Measurements from ENCODE around the gene YBX1. TPM values are rescaled to one million over a fixed set of nuclear protein-coding genes. Genes with fewer than 3 reads are reported as not detected.

YBX1 gene
- total and polyA plus RNA-seq, 2 of the 13 experiments (the other 11 are each of a cell fraction or from before 2014, with no cell fraction given), result 339 to 628 TPM

GRCh38 chr1:42739753-42740700, 57.8 kb downstream of the YBX1 start, which contains the start of gene CLDN19 (continued):
- no peak for TF ChIP-seq CERS6 (CRISPR knock-in tag; IDR thresholded peaks at IDR 0.05)
- TF ChIP-seq NFIB (CRISPR knock-in tag; IDR thresholded peaks at IDR 0.05; ENCODE audit: borderline replicate concordance), result no peak
- peak; percentile 32 for TF ChIP-seq HNRNPLL (IDR thresholded peaks at IDR 0.05; ENCODE audit: low read depth, low read length, poor library complexity, severe bottlenecking)
- TF ChIP-seq ZNF432 (CRISPR knock-in tag; IDR thresholded peaks at IDR 0.05; ENCODE audit: borderline replicate concordance), result no peak
- peak; percentile 32 for TF ChIP-seq ZEB1 (IDR thresholded peaks at IDR 0.05; ENCODE audit: insufficient replicate concordance, low read depth)
- TF ChIP-seq FLYWCH1 (CRISPR knock-in tag; IDR thresholded peaks at IDR 0.05), result no peak
- TF ChIP-seq PAX8 (CRISPR knock-in tag; IDR thresholded peaks at IDR 0.05; ENCODE audit: borderline replicate concordance), result 0 out of 2 replicates have a peak, but pooled peaks have one; percentile 34
- no peak for TF ChIP-seq KMT2B (CRISPR knock-in tag; IDR thresholded peaks at IDR 0.05)
- TF ChIP-seq ZNF768 (CRISPR knock-in tag; IDR thresholded peaks at IDR 0.05), result 0 out of 2 replicates have a peak, but pooled peaks have one; percentile 10
- TF ChIP-seq SALL1 (CRISPR knock-in tag; IDR thresholded peaks at IDR 0.05), result peak; percentile 13; the same call in 1 of the 2 replicates
- 0 out of 2 replicates have a peak, but pooled peaks have one; percentile 14 for TF ChIP-seq KDM3A (CRISPR knock-in tag; IDR thresholded peaks at IDR 0.05; ENCODE audit: low read depth)
- 0 out of 2 replicates have a peak, but pooled peaks have one; percentile 43 for TF ChIP-seq ZNF501 (CRISPR knock-in tag; IDR thresholded peaks at IDR 0.05)
- no peak for TF ChIP-seq CHD4 (IDR thresholded peaks at IDR 0.05; ENCODE audit: borderline replicate concordance, low read length)
- no peak for TF ChIP-seq ZNF607 (CRISPR knock-in tag; IDR thresholded peaks at IDR 0.05; ENCODE audit: borderline replicate concordance)
- peak; percentile 76 for TF ChIP-seq HNF4G (IDR thresholded peaks at IDR 0.05; ENCODE audit: borderline replicate concordance, low read depth, low read length)
- peak; percentile 59 for TF ChIP-seq HNF4G (CRISPR knock-in tag; IDR thresholded peaks at IDR 0.05; ENCODE audit: borderline replicate concordance, low read depth)
- TF ChIP-seq ZNF34 (CRISPR knock-in tag; IDR thresholded peaks at IDR 0.05; ENCODE audit: borderline replicate concordance), result no peak
- peak; percentile 81 for TF ChIP-seq ZNF770 (CRISPR knock-in tag; IDR thresholded peaks at IDR 0.05)
- peak; percentile 3; the same call in 1 of the 2 replicates for TF ChIP-seq ZBTB42 (CRISPR knock-in tag; IDR thresholded peaks at IDR 0.05)
- TF ChIP-seq KDM5B (CRISPR knock-in tag; IDR thresholded peaks at IDR 0.05; ENCODE audit: borderline replicate concordance), result peak; percentile 47
- 0 out of 2 replicates have a peak, but pooled peaks have one; percentile 24 for TF ChIP-seq ZSCAN21 (CRISPR knock-in tag; IDR thresholded peaks at IDR 0.05; ENCODE audit: borderline replicate concordance)
- peak; percentile 24; the same call in 1 of the 2 replicates for TF ChIP-seq ZNF704 (CRISPR knock-in tag; IDR thresholded peaks at IDR 0.05; ENCODE audit: borderline replicate concordance)
- no peak for TF ChIP-seq AHR (CRISPR knock-in tag; IDR thresholded peaks at IDR 0.05)
- TF ChIP-seq MTA1 (CRISPR knock-in tag; IDR thresholded peaks at IDR 0.05; ENCODE audit: borderline replicate concordance), result peak; percentile 27; the same call in 1 of the 2 replicates
- TF ChIP-seq SIN3B (IDR thresholded peaks at IDR 0.05; ENCODE audit: low read length), result no peak

All from HepG2 (cell line).